DND-41 (cell line): ENCODE results near the gene PPP1R12A.
A peak's percentile ranks its signal among the peaks of the same experiment; 100 is the strongest.

Source experiments
- EZH2 ChIP-seq: IDR thresholded peaks from 3 replicates; pipeline ENCODE4 v1.6.1; 2012; ENCODE audit warnings: borderline replicate concordance, low read depth, mild to moderate bottlenecking, moderate library complexity, low read length, inconsistent platforms; ENCODE audit not compliant: severe bottlenecking
- TF ChIP-seq, protein P1 (sequence below): IDR thresholded peaks from 2 replicates; pipeline ENCODE4 v1.5.1; 2012; ENCODE audit warnings: borderline replicate concordance, low read length, moderate library complexity, mild to moderate bottlenecking; ENCODE audit not compliant: poor library complexity, severe bottlenecking; ENCODE audit errors: extremely low read depth

- TF ChIP-seq EZH2: no peak
- TF ChIP-seq, protein P1, sequence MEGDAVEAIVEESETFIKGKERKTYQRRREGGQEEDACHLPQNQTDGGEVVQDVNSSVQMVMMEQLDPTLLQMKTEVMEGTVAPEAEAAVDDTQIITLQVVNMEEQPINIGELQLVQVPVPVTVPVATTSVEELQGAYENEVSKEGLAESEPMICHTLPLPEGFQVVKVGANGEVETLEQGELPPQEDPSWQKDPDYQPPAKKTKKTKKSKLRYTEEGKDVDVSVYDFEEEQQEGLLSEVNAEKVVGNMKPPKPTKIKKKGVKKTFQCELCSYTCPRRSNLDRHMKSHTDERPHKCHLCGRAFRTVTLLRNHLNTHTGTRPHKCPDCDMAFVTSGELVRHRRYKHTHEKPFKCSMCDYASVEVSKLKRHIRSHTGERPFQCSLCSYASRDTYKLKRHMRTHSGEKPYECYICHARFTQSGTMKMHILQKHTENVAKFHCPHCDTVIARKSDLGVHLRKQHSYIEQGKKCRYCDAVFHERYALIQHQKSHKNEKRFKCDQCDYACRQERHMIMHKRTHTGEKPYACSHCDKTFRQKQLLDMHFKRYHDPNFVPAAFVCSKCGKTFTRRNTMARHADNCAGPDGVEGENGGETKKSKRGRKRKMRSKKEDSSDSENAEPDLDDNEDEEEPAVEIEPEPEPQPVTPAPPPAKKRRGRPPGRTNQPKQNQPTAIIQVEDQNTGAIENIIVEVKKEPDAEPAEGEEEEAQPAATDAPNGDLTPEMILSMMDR: peak; percentile 71
Observed at GRCh38 chr12:79886917-79887519, 47.9 kb downstream of the PPP1R12A start.
